Stimulated activated CD4-positive, alpha-beta T cell treated with anti-CD3 and anti-CD28 coated beads, Interleukin-4, amount 100 ng/mL, for 1 hour (primary cell): ENCODE results near the gene NALCN.

ENCODE experiments used
- DNase-seq: peaks from one replicate; pipeline ENCODE4 v3.0.0-alpha.2; 2020

The NALCN gene

DNA sequence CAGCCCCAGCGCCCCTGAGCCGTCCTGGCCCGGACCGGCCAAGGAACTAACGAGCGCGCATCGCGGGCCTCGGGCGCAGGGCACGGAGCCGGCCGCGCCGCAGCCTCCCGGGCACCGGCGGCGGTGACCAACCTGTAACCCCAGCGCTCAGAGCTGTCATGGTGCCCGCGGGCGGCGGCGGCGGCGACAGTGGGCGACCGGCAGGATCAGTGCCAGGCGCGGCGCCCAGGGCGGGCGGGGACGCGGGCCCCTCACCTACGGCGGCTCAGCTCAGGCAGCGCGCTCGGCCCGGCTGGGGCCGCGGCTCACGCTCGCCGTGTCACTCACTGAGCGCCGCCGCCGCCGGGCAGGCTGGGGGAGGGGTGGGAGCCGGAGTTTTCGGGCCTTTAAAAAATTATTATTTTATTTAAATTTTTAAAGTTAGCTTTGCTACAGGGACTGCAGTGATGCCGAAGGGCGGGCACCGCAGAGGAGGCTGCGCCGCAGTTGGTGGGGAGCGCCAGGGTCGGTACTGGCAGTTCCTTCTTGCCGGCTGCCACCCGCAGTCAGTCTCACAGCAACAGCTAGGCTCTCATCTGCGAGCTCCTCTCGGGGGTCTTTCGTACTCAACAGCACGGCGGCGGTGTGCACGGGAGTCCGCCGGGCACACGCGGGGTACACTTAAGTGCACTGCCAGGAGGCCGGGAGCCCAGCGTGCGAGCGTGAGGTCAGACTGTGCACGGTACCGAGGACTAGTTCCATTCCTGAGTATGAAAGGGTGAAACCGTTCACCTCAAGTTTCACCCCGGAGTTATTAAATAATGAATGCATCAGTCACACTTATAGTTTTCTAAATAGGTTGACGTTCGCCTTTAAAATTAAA is at the start of gene NALCN:
Gene NALCN (minus strand): TSS at position 328 of the 862 bp plus-strand sequence. CDS start 17,382 bp downstream, outside the sequence.
- DNase-seq = no peak

DNA sequence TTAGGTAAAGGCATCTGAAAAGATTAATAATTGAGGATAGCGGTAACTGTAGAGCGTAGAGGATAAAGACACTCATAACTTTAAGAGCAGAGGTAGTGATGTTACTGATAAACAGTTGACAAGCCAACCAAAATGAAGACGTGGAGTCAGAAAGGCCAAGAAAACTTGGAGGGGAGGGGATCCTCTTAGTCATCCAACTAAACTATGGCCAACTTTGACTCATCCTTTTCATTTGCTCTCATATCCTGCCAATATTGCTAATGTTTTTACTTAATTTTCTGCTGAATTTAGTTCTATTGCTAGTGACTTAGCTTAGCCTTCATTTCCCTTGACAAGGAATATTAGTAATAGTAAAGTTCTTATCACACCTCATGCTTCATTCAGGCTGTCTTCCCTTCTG is 49.6 kb upstream of the NALCN start:
- no peak for DNase-seq

DNA sequence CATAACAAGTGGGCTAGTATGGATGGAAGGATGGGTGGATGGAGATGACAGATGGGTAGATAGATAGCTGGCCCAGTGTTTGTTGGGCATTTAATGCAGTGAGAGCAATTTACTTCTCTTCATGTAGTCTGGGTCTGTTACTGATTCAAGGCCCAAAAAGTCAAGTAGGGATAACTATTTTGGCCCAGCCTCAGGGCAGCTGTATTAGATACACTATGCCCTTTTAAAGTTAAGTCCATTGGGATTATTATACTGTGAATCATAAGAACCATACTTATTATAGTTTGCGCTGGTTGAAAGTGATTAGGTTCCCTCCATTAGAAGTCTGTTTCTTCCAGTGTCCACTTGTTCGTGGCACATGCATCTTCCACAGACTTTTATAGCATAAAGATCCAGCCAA is 40.9 kb upstream of the NALCN start:
- DNase-seq = no peak

- DNase-seq = no peak
Measured at GRCh38 chr13:101455863-101456262, 39.6 kb upstream of the NALCN start.

- no peak for DNase-seq
Measured at GRCh38 chr13:101454767-101455166, 38.5 kb upstream of the NALCN start.

- DNase-seq = no peak
Measured at GRCh38 chr13:101453784-101454201, 37.5 kb upstream of the NALCN start.

DNA sequence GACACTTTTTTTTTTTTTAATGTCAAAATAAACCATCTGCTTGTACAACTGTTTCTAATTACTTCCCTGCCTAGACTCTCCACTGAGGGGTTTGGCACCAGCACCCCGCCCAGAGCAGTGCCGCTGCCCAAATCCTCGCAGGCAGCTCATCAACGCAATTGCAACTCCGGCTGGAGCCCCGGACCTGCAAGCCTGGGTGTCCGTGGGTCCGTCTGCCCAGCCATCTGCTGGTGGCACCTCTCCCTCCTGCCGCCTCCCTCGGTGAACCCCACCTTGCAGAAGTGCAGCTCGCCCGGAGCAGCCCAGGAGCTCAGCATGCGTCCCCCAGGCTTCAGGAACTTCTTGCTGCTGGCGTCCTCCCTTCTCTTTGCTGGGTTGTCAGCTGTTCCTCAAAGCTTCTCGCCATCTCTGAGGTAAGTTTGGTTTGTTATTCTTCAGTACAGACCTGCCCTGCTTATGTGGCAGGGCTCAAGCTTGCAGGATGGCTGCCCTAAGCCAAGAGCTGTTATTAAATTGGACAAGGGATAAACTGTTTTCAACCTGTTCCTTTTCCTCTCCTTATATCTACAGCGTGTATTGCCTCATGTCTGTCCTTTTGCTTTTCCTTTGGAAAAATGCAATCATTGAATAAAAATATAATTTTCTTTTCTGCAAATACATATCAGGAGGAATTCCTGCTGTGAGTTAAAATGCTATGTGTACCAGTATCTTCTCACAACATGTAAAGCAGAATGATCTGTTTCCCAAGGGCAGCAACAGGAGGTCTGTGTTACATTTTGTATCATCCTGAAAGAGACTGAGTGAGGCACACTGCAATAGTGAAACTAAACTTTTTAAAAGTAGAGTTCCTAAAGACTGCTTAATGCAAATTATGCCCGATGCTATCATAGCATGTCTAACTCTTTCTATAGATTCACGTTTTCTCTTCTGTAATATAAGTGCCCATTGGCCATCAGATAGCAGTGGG is 36.5 kb upstream of the NALCN start, which contains the start of gene ITGBL1:
Gene ITGBL1 (plus strand): TSS at position 157 of the 967 bp plus-strand sequence. CDS start 159 bp downstream, at position 316.
- no peak for DNase-seq

DNA sequence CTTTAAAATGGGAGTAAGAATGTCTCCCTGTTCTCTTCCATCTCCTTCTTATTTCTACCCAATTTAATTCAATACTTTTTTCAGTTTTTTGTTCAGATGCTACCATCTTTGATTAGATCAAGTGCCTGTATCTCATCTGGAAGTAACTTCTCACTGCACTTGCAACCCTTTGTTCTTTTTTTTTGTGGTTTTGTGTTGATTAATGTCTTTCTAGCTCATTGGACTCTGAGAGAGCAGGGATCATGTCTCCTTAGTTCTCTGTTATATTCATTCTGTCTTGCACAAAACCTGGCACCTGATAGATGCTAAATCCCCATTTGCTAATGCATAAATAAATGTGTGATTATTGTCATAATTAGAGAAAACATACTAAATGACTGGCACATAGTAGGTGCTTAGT is 35.3 kb upstream of the NALCN start:
- no peak for DNase-seq

DNA sequence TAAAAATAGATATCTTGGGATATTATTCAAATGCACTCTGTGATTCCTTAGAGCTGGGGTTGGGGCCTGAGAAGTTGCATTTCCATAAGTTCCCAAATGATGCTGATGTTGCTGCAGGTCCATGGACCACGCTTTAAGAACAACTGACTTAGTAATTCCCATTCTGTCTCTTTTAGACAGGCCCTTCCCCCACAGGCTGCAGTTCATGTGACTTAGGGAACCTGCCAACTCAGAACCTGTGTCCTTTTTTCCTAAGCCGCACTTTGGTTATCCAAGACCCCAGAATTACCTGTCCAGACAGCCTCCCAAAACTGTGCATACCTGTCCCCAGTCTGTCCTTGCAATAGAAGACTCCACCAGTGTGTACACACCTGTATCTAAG is 34.4 kb upstream of the NALCN start:
- DNase-seq = no peak

DNA sequence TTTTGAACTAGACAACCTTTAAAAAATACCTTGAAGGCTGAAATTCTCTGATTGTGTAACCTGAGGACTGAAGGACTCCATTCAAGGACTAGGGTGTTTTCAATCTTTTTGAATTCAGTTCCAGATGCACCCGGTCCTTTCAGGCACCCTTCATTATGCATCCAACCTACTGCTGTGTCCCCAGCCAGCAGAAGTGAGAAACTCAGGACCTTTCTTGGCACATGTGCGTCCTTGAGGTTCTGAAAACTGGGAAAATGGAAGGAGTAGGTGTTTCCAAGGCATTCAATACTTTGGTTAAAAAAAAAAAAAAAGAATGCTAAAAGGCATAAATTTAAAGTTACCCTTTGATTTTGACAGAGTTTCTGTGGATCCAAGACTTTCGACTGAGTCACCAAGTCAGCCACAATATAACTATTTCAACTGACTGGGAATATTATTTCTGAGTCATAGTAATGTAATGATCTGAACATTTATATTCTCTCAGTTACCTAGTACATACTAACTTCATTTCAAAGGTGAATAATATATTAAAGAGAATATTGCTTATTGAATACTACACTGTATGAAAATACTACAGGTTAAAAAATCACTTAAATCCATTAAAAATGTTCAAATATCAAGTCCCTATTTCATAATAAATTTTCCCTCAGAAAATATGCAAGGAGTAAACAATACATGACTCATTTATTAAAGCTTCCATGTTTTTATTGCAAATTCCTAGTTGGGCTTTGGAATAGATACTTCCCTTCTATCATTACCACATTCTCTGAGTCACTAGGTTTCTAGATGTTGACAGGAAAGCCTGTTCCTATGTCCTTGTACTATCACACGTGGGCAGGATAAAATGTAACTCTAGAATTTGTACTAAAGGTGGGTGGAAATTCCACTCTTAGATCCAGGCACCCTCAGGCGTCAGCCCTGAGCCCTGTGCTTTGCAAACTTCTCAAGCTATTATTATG is 33.8 kb upstream of the NALCN start:
- no peak for DNase-seq

- no peak for DNase-seq
Measured at GRCh38 chr13:101447852-101448251, 31.5 kb upstream of the NALCN start.

DNA sequence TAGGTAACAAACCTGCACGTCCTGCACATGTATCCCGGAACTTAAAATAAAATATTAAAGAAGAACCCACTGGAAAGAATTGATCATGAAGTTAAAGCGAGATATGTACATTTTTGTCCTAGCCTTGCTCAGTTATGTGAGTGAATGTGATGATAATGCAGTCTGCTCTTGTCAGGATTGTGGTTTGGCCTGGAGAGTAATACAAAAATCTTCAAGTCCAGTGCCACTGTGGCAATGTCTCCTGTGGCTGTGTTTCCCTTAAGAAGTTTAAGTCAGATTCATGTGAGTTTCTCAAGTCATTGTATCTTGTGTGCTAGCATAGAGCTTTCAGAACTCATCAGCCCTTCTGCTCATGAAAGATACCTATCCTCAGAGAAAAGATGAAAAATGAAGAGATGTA is 18.2 kb upstream of the NALCN start:
- DNase-seq = no peak

GRCh38 chr13:101433895-101434294 is 17.6 kb upstream of the NALCN start:
- no peak for DNase-seq

DNA sequence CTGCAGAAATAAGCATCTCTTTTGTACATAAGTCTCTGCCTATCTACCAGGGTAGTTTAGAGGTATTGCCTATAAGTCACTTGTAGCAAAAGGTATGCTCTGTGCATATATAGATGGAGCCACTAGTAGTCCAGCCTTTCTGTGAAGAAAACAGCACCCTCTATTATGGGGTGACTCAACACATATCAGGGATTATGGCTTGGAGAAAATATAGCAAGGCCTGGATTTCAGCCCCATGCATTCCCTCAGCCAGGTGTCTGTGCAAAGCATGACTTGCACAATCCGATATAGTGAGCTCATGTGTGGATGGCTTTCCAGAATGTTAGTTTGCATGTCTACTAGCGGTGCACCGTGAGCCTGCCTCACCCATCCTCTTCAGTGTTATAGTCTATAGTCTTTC is 13.4 kb upstream of the NALCN start:
- no peak for DNase-seq

DNA sequence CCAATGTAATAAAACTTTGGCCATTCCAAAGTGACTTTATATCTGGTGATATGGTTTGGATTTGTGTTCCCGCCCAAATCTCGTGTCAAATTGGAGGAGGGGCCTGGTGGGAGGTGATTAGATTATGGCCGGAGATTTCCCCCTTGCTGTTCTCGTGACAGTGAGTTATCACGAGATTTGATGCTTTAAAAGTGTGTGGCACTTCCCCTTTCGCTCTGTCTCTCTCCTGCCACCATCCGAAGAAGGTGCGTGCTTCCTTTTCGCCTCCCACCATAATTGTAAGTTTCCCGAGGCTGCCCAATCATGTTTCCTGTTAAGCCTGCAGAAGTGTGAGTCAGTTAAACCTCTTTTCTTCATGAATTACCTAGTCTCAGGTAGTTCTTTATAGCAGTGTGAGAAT is 9.3 kb upstream of the NALCN start:
- DNase-seq = no peak

GRCh38 chr13:101425156-101425471 is 8.8 kb upstream of the NALCN start:
- DNase-seq = no peak

DNA sequence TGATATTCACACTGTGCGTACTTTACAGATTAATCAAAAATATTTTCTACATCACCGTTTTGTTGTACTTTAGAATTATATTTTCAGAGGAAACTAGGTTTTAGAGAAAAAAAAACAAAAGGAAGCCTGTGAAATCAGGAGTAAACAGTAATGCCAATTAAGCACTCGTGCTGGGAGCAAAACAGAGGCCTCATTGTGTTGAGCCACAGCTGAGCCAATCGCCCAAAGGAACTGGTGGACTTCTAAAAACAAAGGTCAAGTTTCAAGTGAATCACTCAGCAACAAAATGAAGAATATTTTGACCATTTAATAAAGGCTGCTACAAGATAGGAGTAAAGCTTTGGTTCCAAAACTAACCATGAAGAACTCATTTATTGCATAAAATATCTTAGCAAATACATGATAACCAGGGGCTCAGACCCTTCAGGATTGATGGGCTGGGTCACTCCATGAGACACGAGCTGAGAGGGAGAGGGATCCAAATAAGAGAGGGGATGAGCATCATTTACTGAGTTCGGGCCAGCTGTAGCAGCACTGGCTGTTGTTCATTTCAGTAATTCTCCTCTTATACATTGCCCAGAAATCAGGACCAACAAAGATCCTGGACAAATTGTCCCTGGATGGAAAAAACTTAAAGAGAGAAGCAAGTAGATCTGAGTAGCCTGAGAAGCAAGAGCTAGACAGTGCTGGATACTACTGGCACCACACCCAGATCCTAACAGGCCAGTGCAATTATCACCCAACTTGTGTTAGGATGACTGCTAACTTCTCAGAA is 8.3 kb upstream of the NALCN start:
- DNase-seq = no peak

DNA sequence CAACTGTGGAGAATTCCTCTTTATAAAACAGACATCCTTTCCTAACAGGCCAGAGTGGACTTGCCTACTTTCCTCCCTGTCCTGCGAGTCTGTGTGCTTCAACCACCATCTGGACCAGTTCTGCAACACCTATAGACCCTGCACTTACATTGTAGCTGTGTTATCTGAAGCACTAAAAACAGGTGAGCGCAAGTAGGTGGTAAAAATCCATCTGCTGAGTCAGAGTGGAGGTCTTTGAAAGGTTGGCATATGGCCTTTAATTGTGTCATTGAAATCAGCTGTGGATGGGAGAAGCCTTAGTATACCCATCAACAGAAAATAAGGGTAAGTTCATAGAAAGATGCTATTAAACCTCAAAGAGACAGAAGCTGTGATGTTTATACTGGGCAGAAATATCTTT is 7.6 kb upstream of the NALCN start:
- DNase-seq = no peak

GRCh38 chr13:101417501-101417900 is 1.2 kb upstream of the NALCN start:
- no peak for DNase-seq

DNA sequence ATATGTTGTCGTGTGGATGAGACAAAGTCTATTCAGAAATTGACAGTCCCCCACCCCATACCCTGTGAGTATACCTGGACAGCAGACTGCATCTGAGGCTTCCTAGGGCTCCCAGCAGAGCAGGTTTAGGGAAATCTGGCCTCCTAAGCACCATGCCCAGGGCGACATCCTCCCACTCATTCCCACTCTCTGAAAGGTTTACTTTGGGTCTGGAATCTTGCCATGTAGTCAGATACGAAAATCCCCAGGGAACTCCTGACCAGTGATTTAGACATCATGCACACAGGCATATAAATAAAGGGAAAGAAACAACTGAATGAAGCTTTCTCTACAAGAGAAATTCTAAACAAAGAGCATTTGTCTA is 717 bp upstream of the NALCN start:
- DNase-seq = no peak

GRCh38 chr13:101415358-101416174 is 742 bp downstream of the NALCN start:
- DNase-seq = no peak
